Measurements from ENCODE around the gene SLC25A24. TPM values are rescaled to one million over a fixed set of nuclear protein-coding genes. Genes with fewer than 3 reads are reported as not detected.
"Not testable (repeated sequence)": the region's sequence is repeated elsewhere in the genome, so short reads cannot be mapped to it uniquely, and the experiment has no call there.

Gene SLC25A24
- total RNA-seq, 1 donor from 2014 or later: 39.8 TPM

DNA sequence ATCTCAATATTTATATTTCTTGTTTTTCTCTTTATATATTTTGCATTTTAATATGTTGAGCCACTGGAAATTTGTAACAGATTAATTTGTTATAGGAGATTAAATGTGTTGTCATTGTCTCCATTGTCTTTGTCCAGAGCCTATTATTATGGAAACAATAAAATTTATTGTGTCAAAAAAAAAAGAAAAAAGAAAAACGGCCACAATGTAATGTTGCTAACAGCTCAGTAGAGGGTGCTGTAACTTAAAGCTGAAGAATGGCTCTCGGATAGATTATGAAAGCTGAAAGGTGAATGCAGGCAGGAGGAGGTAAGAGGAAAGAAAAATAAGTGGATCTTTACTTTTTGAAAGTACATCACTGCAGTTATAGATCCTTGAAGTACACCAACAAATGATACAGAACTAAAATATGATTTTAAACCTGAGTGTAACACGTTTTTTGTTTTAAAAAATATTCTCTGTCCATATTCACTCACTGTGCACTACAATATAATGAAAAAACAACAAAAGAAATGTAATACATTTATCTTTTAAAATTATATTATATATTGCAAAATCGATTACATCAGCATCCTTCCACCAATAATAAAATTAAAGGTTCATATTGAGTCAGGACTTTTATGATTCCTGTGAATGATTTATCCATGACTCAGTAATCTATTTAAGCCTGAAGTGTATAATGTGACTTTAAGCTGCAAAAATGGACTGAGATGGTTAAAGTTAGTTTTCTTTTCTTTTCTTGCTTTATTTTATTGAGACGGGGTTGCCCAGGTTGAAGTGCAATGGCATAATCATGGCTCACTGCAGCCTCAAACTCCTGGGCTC lies 14.7 kb upstream of the SLC25A24 start:
- peak; percentile 34 for DNase-seq (ENCODE audit: low read depth)
- FAIRE-seq; H3K4me3 ChIP-seq (ENCODE audit: low read depth, low read length); H3K27me3 ChIP-seq (ENCODE audit: control insufficient read depth, insufficient read depth, low read length); H3K36me3 ChIP-seq (ENCODE audit: control insufficient read depth, insufficient read depth, low read length): not testable (repeated sequence)
- TF ChIP-seq, protein P1, sequence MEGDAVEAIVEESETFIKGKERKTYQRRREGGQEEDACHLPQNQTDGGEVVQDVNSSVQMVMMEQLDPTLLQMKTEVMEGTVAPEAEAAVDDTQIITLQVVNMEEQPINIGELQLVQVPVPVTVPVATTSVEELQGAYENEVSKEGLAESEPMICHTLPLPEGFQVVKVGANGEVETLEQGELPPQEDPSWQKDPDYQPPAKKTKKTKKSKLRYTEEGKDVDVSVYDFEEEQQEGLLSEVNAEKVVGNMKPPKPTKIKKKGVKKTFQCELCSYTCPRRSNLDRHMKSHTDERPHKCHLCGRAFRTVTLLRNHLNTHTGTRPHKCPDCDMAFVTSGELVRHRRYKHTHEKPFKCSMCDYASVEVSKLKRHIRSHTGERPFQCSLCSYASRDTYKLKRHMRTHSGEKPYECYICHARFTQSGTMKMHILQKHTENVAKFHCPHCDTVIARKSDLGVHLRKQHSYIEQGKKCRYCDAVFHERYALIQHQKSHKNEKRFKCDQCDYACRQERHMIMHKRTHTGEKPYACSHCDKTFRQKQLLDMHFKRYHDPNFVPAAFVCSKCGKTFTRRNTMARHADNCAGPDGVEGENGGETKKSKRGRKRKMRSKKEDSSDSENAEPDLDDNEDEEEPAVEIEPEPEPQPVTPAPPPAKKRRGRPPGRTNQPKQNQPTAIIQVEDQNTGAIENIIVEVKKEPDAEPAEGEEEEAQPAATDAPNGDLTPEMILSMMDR (IDR thresholded peaks at IDR 0.05; ENCODE audit: insufficient read depth, low read length, severe bottlenecking): peak; percentile 40

DNA sequence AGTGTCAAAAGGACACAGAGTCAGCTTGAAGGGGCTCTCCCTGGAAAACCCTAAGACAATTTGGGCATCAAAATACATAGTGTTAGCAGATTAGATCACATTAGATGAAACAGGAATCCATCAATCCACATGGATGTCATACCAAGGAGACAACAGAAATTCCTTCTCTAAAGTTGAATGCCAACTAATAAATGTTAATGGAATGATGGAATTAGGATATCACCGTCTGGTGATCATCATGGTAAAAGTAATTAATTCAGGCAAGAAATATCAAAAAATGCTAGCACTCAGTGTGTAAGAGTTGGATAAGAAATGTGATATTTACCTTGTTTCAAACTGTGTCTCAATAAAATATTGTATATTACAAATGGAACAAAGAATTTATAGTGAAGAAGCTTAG lies 10.9 kb upstream of the SLC25A24 start:
- FAIRE-seq (no peak), DNase-seq (ENCODE audit: low read depth) (no peak)
- no peak overlapping the region for H3K4me3 ChIP-seq (ENCODE audit: low read depth, low read length)
- peaks cover 6% of the 10 kb centered on the region for H3K27me3 ChIP-seq (ENCODE audit: control insufficient read depth, insufficient read depth, low read length)
- TF ChIP-seq, protein P1 (IDR thresholded peaks at IDR 0.05; ENCODE audit: insufficient read depth, low read length, severe bottlenecking): no peak
- no peaks in the 10 kb centered on the region for H3K36me3 ChIP-seq (ENCODE audit: control insufficient read depth, insufficient read depth, low read length)

DNA sequence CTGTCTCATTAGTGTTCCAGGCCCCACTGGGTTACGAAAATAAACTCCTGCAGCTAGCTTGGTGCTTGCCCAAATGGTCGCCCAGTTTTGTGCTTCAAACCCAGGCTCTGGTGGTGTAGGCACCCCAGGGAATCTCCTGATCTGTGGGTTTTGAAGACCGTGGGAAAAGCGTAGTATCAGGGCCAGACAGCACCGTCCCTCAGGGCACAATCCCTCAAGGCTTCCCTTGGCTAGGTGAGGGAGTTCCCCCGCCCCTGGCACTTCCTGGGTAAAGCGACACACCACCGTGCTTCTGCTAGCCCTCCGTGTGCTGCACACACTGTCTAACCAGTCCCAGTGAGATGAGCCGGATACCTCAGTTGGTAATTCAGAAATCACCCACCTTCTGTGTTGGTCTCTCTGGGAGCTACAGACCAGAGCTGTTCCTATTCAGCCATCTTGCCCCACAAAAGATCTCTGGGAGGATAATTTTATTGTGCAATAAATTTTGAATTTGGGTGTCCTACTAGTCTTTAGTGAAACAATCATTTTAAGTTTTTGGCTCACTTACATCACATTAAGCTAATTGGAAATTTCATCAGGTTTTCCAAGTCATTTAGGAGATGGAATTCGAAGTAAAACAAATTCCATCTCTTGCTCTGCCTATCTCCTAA lies 9.4 kb upstream of the SLC25A24 start:
- Histone ChIP-seq H3K27me3 (ENCODE audit: control insufficient read depth, insufficient read depth, low read length) (peaks cover 6% of the 10 kb centered on the region), H3K4me3 (ENCODE audit: low read depth, low read length) (no peak overlapping the region), H3K36me3 (ENCODE audit: control insufficient read depth, insufficient read depth, low read length) (no peaks in the 10 kb centered on the region)
- TF ChIP-seq, protein P1 (IDR thresholded peaks at IDR 0.05; ENCODE audit: insufficient read depth, low read length, severe bottlenecking): no peak
- no peak for DNase-seq (ENCODE audit: low read depth)
- FAIRE-seq: no peak

DNA sequence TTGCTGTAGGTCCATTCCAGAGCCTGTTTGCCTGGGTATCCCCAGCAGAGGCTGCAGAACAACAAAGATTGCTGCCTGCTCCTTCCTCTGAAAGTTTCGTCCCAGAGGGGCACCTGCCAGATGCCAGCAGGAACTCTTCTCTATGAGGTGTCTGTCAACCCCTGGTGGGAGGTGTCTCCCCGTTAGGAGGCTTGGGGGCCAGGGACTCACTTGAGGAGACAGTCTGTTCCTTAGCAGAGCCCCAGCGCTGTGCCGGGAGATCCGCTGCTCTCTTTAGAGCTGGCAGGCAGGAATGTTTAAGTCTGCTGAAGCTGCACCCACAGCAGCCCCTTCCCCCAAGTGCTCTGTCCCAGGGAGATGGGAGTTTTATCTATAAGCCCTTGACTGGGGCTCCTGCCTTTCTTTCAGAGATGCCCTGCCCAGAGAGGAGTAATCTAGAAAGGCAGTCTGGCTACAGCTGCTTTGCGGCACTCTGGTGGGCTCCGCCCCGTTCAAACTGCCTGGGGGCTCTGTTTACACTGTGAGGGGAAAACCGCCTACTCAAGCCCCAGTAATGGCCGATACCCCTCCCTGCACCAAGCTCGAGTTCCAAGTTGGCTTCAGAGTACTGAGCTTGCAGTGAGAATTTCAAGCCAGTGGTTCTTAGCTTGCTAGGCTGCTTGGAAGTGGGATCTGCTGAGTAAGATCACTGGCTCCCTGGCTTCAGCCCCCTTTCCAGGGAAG lies 8.7 kb upstream of the SLC25A24 start:
- Histone ChIP-seq H3K36me3 (ENCODE audit: control insufficient read depth, insufficient read depth, low read length) (no peaks in the 10 kb centered on the region), H3K27me3 (ENCODE audit: control insufficient read depth, insufficient read depth, low read length) (peaks cover 6% of the 10 kb centered on the region), H3K4me3 (ENCODE audit: low read depth, low read length) (no peak overlapping the region)
- FAIRE-seq: no peak
- no peak for DNase-seq (ENCODE audit: low read depth)
- TF ChIP-seq, protein P1 (IDR thresholded peaks at IDR 0.05; ENCODE audit: insufficient read depth, low read length, severe bottlenecking): no peak

GRCh38 chr1:108203582-108203981 lies 3.4 kb upstream of the SLC25A24 start:
- FAIRE-seq; H3K36me3 ChIP-seq (ENCODE audit: control insufficient read depth, insufficient read depth, low read length); H3K27me3 ChIP-seq (ENCODE audit: control insufficient read depth, insufficient read depth, low read length); DNase-seq (ENCODE audit: low read depth); H3K4me3 ChIP-seq (ENCODE audit: low read depth, low read length): not testable (repeated sequence)

- no peak for FAIRE-seq
- no peaks in the 10 kb centered on the region for H3K27me3 ChIP-seq (ENCODE audit: control insufficient read depth, insufficient read depth, low read length)
- no peak for DNase-seq (ENCODE audit: low read depth)
- H3K36me3 ChIP-seq (ENCODE audit: control insufficient read depth, insufficient read depth, low read length): peaks cover 1% of the 10 kb centered on the region
- H3K4me3 ChIP-seq (ENCODE audit: low read depth, low read length): no peak overlapping the region
- TF ChIP-seq, protein P1 (IDR thresholded peaks at IDR 0.05; ENCODE audit: insufficient read depth, low read length, severe bottlenecking): no peak
These were observed 1.5 kb upstream of the SLC25A24 start for GRCh38 chr1:108201687-108202086.
